GM12891 (cell line): ENCODE data around the gene MYLIP.

Experiments
- POLR2AphosphoS5 ChIP-seq: IDR thresholded peaks from 2 replicates; pipeline ENCODE4 v1.6.1; 2011; ENCODE audit warnings: low read depth, low read length, control low read depth
- TAF1 ChIP-seq: IDR thresholded peaks from 2 replicates; pipeline ENCODE4 v1.6.1; 2011; ENCODE audit warnings: low read depth, low read length, control low read depth

DNA sequence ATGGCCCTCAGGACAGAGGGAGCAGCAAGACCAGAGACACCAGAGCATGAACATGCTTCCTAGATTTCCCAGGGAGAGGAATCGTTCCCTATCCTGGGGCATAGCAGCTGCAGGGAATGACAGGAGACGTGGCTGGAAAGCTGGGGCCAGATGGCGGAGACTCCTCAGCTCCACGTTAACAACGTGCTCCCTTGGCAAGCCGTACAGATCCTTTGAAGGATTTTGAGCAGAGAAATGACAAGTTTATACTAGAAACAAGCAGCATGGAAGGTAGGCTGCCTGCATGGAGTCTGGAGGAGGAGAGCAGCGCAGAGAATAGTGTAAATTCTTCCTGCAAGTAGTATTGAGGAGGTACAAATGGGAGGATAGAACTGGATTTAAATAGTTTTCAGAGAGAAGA, 11.7 kb downstream of the MYLIP start:
- TF ChIP-seq POLR2AphosphoS5 (no peak), TAF1 (no peak)
